ENCODE measurements around the gene GPR89B. TPM values are rescaled to one million over a fixed set of nuclear protein-coding genes. Genes with fewer than 3 reads are reported as not detected.
"Not testable (repeated sequence)": the region's sequence is repeated elsewhere in the genome, so short reads cannot be mapped to it uniquely, and the experiment has no call there.

GPR89B gene
- total RNA-seq, 1 donor from 2014 or later, result 8.5 TPM

DNA sequence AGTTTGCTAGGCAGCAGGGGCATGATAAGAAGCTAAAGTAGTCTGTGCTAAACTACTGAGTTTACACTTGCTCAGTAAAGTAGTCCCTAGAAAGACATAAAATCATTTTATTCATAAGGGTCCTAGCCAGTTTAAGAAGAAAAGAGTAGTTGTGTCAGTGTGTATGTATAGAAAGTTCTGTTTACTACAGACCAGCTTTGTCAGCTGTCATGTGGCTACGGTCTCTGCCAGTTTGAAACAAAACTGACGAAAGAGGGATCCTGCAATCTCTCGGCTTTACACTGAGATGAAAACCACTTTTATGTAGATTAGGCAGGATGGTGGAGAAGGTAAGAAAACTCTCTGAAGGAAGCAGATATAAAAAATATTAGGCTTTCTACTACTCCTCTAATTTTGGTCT, 7.1 kb downstream of the GPR89B start:
- not testable (repeated sequence) for ATAC-seq; DNase-seq (ENCODE audit: low spot score)

DNA sequence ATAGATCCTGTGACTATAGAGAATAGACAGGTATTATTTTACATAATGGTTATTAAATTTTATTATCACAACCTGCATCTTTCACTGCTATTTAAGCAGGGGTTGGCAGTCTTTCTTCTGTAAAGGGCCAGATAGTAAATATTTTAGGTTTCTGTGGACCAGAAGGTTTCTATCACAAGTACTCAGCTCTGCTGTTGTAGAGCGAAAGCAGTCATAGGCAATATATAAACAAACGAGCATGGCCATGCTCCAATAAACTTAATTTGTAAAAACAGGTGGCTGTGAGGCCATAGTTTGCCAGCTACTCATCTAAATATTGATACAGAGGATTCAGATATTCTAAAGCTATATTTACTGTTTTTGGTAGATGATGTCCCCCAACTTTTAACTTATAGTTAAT, 12.2 kb downstream of the GPR89B start:
- not testable (repeated sequence) for ATAC-seq; DNase-seq (ENCODE audit: low spot score)

DNA sequence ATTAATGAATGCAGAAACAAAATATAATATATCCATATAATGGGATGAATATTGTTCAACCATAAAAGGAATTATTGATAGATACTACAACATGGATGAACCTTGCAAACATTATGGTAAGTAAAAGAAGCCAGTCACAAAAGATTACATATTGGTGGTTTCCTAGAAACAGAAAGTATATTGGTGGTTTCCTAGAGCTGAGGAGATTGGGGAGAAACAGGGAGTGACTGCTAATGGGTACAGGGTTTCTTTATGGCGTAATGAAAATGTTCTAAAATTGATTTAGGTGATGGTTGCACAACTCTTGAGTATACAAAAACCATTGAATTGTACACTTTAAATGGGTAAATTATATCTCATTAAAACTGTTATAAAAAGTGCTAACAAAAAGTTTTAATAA, 14.3 kb downstream of the GPR89B start:
- not testable (repeated sequence) for DNase-seq (ENCODE audit: low spot score)

DNA sequence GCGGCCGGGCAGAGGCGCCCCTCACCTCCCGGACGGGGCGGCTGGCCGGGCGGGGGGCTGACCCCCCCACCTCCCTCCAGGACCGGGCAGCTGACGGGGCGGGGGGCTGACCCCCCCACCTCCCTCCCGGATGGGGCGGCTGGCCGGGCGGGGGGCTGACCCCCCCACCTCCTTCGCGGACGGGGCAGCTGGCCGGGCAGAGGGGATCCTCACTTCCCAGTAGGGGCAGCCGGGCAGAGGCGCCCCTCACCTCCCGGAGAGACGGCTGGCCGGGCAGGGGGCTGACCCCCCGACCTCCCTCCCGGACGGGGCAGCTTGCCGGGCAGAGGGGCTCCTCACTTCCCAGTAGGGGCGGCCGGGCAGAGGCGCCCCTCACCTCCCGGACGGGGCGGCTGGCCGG, 21.3 kb downstream of the GPR89B start:
- DNase-seq (ENCODE audit: low spot score); ATAC-seq: not testable (repeated sequence)

More for the DNA sequence above, 14.3 kb downstream of the GPR89B start:
- not testable (repeated sequence) for ATAC-seq

DNA sequence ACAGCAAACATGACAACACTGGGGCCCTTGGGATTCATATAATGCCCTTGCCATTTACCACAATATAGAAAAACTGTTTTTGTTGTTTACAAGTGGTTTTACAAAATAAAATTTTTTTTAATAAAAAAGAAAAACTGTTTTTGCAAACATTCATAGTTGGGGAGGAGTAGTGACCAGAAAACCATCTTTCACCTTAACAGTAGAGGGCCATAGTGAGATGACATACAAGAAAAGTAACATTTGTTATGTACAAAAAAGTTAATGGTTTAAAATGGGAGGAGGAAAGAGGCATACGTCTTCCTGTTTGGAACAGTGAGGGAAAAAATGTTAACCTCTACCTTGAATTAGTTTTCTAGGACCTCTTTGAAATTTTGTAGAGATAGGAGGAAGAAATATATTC, 30.7 kb downstream of the GPR89B start:
- peak; percentile 70 for ATAC-seq
- DNase-seq (ENCODE audit: low spot score), result not testable (repeated sequence)

DNA sequence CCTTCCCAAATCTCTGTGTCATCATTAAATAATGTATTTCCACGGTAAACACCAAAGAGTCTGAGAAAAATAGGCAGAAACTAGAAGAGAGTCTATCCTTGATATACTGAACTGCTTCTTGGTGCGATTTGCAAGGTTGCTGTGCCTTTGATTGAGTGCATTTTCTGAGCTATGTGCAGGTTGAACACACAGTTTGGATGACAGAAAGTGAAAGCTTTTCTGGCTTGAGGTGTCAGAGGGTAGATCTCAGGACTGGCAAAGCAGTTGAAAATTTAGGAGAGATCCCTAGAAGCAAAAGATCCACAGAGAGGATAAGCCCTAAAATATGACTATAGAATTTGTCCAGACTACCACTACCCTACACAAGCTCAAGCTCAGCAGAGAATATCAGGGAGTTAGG, 31.5 kb downstream of the GPR89B start:
- not testable (repeated sequence) for ATAC-seq; DNase-seq (ENCODE audit: low spot score)

DNA sequence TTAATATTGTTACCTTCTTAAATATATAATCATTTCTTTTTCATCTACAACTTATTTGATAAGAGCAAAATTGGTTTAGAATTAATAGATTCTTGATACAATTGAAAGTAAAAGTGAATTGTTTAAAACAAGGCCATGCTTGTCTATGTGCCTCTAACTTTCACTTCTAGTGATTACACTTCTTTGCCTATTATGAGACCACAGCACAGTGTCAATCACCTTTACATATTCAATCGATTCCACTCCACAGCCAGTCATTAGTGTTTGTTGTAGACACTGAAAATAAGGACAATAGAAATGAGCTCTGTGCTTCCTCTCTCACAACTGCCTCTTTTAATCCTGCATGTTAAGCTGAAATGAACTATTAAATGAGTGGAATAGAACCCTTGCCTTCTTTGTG, 36.4 kb downstream of the GPR89B start:
- DNase-seq (ENCODE audit: low spot score); ATAC-seq: not testable (repeated sequence)

DNA sequence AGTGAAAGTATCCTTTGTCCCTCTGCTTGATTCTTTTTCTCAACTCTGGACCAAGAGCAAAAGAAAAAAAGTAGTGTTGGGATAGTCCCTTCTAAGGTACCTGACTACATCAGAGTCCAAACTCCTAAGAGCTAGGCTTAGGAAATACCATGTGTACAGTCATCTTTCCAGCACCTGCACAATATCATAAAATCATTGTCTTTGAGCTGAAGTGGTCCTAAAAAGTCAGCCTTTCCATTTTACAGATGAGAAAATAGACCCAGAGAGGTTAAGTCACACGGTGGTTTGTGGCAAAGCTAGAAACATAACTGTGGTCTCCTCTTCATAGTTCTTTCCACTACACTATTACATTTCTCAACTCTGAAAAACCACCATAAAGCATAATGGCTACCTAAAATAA, 38.4 kb downstream of the GPR89B start:
- not testable (repeated sequence) for DNase-seq (ENCODE audit: low spot score); ATAC-seq

DNA sequence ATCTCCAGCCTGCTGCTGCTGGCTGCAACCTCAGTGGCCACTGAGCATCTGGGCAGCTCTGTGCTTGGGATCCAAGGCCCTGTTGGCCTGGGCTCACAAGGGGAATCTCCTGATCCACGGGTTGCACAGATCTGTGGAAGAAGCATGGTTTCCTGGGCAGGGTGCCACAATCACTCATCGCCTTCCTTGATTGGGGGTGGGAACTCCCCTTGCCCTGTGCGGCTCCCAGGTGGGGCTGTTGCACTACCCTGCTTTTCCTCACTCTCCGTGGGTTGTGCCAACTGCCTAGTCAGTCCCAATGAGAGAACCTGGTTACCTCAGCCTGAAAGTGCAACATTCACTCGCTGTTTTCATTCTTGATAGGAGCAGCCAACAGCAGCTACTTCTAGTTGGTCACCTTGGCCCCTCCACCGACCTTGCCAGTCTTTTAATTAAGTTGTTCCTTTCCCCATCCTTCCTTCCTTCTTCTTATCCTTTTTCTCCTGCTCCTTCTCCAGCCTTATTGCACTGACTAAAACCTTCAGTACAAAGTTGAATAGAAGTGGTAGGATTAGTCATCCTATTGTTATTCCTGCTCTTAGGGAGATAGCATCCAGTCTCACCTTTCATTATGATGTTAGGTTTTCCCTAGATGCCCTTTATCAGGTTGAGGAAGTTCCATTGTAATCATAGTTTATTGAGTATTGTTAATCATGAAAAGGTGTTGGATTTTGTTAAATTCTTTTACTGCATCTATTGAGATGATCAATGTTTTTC, 50.9 kb downstream of the GPR89B start:
- DNase-seq (ENCODE audit: low spot score); ATAC-seq: not testable (repeated sequence)

DNA sequence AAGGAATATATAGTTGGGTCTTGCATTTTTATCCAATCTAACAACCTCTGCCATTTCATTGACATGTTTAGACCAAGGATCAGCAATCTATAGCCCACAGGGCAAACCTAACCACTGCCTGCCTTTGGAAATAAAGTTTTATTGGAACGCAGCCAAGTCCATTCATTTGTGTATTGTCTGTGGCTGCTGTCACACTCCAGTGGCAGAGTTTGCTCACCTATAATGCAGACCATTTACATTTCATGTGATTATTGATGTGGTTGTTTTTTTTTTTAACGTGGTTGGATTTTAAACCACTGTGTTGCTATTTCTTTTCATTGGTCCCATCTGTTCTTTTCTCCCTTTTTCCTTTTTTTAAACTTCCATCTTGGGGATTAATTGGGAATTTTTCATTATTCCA, 57.2 kb downstream of the GPR89B start:
- DNase-seq (ENCODE audit: low spot score); ATAC-seq: not testable (repeated sequence)

DNA sequence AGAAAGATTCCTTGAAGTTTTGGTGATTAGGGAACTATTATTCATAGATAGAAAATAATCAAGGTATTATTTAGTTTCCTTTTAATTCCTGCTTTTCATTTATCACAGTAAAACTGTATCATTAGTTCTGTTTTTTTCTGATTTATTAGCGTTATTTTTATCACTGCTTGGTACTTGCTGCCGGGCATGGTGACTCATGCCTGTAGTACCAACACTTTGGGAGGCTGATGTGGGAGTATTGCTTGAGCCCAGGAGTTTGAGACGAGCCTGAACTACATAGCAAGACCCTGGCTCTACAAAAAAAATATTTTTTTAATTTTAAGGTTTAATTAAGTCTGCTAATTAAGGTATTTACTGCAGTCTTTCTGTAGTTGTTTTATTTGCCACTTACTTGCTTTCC, 59.7 kb downstream of the GPR89B start:
- DNase-seq (ENCODE audit: low spot score); ATAC-seq: not testable (repeated sequence)

DNA sequence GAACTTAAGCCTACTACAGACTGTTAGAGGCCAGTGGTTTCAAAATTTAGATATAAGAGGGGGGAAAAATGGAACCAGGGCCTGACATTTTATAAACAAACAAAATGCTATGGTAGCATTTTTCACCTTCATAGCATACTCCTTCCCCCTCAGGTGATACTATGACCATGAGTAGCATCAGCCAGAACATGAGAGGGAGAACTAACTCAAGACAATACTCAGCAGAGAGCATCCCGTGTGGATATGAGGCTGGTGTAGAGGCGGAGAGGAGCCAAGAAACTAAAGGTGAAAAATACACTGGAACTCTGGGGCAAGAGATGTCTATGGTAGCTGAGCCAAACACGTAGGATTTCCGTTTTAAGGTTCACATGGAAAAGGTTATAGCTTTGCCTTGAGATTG, 64.7 kb downstream of the GPR89B start:
- ATAC-seq; DNase-seq (ENCODE audit: low spot score): not testable (repeated sequence)

DNA sequence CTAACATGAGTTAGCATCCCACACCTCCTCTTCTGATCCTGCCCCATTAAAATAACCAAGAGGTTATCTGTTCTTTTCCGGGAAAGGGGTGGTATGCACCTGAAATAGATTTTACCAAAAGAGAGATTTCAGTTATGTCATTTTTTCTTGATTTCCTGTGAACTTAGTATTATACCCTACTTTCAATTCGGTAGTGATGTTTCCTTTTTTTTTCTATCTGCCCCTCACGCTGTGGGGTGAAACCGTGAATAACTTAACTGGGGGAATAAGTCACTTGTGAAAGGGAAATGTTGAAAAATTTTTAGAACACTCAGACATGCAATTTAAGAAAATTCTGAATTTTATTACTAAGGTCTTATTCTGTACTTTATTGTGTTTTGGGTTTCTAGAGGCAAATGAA, 65.2 kb downstream of the GPR89B start:
- not testable (repeated sequence) for ATAC-seq; DNase-seq (ENCODE audit: low spot score)

DNA sequence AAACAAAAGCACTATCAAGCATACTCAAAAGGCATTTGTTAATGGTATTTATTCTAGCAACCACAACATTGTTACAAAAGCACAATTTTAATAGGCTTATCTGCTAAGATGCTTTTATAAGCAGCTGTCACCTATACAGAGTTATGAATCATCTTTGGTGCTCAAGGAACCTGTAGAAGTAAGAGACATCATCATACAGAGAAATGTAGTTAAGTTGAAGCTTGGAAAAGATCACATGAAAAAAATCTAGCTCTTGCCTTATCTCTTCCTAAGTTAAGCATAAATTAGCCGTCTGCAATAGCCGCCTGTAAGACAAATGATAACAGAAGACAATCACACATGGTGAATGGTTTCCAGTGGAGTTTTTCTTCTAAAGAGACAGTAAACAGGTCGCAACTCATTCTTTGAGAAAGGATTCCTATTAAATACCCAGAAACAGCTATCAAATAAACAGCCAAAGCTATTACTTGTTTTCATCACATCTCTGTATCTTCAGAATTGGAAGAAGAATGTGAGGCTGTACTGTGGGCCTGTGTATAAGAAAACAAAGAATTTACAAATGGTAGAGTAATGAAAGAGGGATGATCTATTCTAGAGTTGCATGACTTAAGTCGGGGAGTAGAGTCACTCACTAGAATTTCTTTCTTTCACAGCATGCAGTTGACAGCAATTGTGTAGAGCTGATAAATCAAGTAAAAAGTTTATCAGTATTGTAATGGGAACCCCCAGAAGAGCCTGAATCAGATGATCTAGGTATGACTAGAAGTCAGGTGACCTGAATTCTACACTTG, 65.8 kb downstream of the GPR89B start:
- DNase-seq (ENCODE audit: low spot score); ATAC-seq: not testable (repeated sequence)

DNA sequence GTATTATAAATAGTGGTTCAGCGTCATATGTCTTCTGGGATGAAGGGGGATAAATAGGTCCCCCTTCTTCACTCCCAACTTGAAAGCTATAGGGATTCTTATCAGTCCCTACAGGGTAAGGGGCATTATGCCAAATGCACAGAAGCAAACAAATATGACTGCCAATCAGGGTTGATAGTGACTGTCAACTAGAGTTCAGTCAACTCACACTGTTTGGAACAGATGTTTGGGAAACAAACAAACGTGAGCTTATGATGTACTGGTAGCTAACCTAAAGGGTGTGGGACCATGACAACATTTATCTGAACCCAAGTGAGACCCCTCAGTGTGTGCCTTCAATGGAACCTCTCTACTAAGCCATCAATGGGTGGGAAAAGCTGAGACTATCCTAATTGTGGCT, 67.9 kb downstream of the GPR89B start:
- not testable (repeated sequence) for DNase-seq (ENCODE audit: low spot score)
- peak; percentile 75 for ATAC-seq

DNA sequence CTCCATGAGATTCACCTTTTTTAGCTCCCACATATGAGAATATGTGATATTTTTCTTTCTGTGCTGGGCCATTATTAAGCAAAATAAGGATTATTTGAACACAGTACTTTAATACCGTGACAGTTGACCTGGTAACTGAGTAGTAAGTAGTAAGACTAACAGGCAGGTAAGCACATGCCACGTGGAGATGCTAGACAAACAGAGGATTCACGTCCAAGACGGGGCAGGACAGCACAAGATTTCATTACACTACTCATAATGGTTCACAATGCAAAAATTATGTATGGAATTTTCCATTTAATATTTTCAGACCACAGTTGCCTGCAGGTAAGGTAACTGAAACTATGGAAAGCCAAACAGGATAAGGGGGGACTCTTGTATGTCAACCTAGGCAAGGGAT, 79.5 kb downstream of the GPR89B start:
- not testable (repeated sequence) for DNase-seq (ENCODE audit: low spot score); ATAC-seq

DNA sequence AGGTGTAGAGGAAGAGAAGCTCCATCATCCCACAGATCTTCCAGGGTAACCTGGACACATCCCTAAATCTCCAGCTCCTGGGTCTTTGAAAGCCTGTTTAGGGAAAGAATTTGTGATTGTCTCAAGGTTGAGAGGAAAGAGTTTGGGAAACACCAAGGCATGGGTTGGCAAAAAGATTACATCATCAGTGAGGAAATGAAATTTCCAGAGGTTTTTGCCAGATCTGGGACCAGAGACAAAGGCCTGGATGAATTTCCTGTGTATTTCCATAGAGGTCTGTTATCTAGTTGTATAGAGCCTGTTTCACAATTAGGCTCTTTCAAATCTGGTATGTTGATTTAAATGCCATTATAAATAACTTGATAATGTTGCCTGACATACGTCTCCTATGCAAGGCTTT, 82.3 kb downstream of the GPR89B start:
- DNase-seq (ENCODE audit: low spot score) (no peak), ATAC-seq (no peak)

DNA sequence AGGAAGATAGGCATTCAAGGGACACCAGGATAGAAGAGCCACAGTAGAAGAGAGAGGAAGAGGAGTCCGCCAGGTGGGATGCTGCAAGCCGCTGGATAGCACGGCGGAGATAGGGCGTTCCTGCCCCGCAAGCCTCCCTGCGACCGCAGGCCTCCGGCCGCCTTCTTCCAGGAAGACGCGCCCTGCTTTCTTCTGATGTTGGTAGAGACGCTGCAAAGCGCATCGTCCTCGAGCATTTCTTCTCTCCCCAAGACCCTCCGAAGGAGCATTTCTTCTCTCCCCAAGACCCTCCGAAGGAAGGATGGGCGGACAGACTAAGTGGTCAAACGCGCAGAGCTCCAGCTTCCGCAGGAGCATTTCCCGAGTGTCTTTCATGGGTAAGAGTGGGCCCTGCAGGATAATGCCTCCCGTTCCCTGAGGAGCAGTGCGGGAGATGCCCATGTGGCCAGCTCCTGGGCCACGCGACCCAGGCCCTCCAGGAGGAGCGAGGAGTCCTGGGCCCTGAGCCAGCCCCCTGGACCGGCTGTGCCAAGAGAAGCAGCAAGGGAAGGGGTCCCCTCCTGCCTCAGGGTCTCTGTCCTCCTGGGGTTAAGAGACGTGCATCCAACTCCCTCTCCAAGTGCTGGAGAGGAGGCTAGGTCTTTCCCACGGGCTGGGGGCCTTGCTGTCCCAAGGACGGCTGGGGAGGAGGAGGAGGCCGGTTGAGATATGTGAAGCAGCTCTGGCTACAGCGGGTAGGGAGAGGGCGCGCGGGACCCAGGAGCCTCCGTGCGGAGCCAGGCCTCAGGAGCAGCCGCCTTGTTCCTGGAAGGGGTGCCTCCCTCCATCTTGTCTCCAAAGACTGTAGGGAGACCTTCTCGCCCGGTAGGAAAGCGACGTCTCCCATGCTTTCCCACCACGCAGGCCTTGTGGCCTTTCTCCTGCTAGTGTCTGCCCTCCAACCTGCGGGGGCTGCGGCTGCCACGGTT, 85.2 kb downstream of the GPR89B start:
- not testable (repeated sequence) for ATAC-seq; DNase-seq (ENCODE audit: low spot score)

DNA sequence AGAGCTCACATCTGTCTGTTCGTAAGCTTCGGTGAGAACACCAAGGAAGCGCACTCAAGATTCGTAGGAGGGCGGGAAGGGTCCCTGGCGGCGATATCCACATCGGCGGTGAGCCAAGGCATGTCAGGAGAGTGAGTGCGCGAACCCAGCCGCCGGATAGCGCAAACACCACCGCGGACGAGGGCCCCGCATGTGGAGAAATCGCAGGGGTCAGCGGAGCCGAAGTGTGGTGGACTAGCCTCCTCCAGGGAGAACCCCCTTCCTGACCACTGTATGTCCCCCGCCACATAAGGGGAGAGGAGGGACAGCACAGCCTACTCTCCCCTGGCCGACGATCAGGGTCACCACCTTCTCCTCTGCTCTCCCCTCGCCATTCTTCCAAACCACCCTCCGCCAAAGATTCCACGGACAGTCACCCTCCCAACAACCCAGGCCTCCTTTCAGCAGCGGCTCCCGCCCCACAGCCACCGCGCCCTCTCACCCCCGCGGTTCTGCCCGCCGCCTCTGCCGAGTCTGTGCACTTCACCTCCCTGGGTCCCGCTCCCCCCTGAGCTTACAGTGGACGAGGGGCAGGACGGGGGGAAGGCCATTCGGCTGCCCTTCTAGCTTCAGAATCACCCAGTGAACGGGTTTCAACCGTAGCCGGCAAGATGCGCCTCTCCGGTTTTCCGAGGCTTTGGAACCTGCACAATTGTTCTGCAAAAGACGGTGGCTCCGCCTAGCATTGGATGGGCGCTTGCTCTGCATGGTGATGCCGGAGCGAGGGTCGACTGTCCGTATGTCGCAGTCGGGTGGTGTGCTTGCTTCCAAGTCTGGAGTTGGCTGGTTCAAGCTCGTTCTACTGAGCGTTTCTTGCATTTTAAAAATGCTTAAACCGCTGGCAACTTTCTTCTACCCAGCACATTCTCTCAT, 86.3 kb downstream of the GPR89B start:
- peak; percentile 38 for ATAC-seq
- not testable (repeated sequence) for DNase-seq (ENCODE audit: low spot score)
